Neuronal stem cell (in vitro differentiated cells): ENCODE data around the gene ODF2.

Source experiments
- DNase-seq: peaks from one replicate; pipeline ENCODE4 v3.0.0-alpha.2; 2013; ENCODE audit warnings: low spot score
- H2AFZ ChIP-seq: one replicate; pipeline ENCODE4 v1.6.1; 2013; ENCODE audit warnings: mild to moderate bottlenecking, low read length, inconsistent platforms
- H2AK5ac ChIP-seq: 2 replicates; pipeline ENCODE4 v1.6.1; 2013; ENCODE audit warnings: low read depth, mild to moderate bottlenecking, inconsistent platforms, low read length, moderate library complexity, mixed read lengths
- H2BK120ac ChIP-seq: 2 replicates; pipeline ENCODE4 v1.6.1; 2013; ENCODE audit warnings: low read depth, mild to moderate bottlenecking, inconsistent platforms, low read length, moderate library complexity, mixed read lengths
- H2BK12ac ChIP-seq: one replicate; pipeline ENCODE4 v1.6.1; 2013; ENCODE audit warnings: low read length, inconsistent platforms
- H2BK15ac ChIP-seq: 2 replicates; pipeline ENCODE4 v1.6.1; 2013; ENCODE audit warnings: mild to moderate bottlenecking, low read length, inconsistent platforms, mixed read lengths
- H2BK5ac ChIP-seq: one replicate; pipeline ENCODE4 v1.6.1; 2013; ENCODE audit warnings: inconsistent platforms, mild to moderate bottlenecking, low read length, moderate library complexity
- H3K14ac ChIP-seq: one replicate; pipeline ENCODE4 v1.6.1; 2013; ENCODE audit warnings: low read length, inconsistent platforms
- H3K18ac ChIP-seq: 2 replicates; pipeline ENCODE4 v1.6.1; 2013; ENCODE audit warnings: low read length, inconsistent platforms
- H3K23ac ChIP-seq: 2 replicates; pipeline ENCODE4 v1.6.1; 2013; ENCODE audit warnings: low read depth, mild to moderate bottlenecking, mixed read lengths, low read length, inconsistent platforms; ENCODE audit not compliant: poor library complexity
- H3K27ac ChIP-seq: replicated peaks from 3 replicates; pipeline ENCODE4 v1.5.1; 2013; ENCODE audit warnings: low read length, inconsistent platforms
- H3K27me3 ChIP-seq, 3 experiments: 2 replicates each; pipeline ENCODE4 v1.6.1; 2013; ENCODE audit warnings: low read length in 3 of 3, mild to moderate bottlenecking in 2 of 3, inconsistent platforms in 1 of 3, low read depth in 1 of 3, mixed read lengths in 1 of 3, moderate library complexity in 1 of 3; ENCODE audit not compliant: control insufficient read depth in 3 of 3, insufficient read depth in 3 of 3
- H3K36me3 ChIP-seq, 2 donors: replicated peaks in 1 of 2; 2 replicates each; pipeline ENCODE4 v1.6.1; 2013; ENCODE audit warnings: low read length in 2 of 2; ENCODE audit not compliant: control insufficient read depth in 2 of 2, insufficient read depth in 2 of 2
- H3K4ac ChIP-seq: 2 replicates; pipeline ENCODE4 v1.6.1; 2013; ENCODE audit warnings: inconsistent platforms, mild to moderate bottlenecking, low read length, moderate library complexity
- H3K4me1 ChIP-seq, 2 donors: 1 replicate in 1 of 2; 2 replicates in 1 of 2; pipeline ENCODE4 v1.6.1; 2013; ENCODE audit warnings: low read length in 2 of 2, low read depth in 1 of 2; ENCODE audit not compliant: control insufficient read depth in 2 of 2, insufficient read depth in 1 of 2
- H3K4me2 ChIP-seq: one replicate; pipeline ENCODE4 v1.6.1; 2013; ENCODE audit warnings: mild to moderate bottlenecking, low read length, inconsistent platforms; ENCODE audit not compliant: insufficient read depth, poor library complexity, severe bottlenecking
- H3K4me3 ChIP-seq, 2 donors: 2 replicates each; pipeline ENCODE4 v1.5.1; 2013; ENCODE audit warnings: low read length in 2 of 2, mild to moderate bottlenecking in 2 of 2, inconsistent platforms in 1 of 2, moderate library complexity in 1 of 2
- H3K79me1 ChIP-seq: one replicate; pipeline ENCODE4 v1.6.1; 2013; ENCODE audit warnings: low read depth, mild to moderate bottlenecking, inconsistent platforms, low read length, moderate library complexity
- H3K9ac ChIP-seq: one replicate; pipeline ENCODE4 v1.6.1; 2013; ENCODE audit warnings: mild to moderate bottlenecking, low read depth, low read length, inconsistent platforms; ENCODE audit not compliant: poor library complexity
- H3K9me3 ChIP-seq, 2 donors: replicated peaks in 1 of 2; 2 replicates each; pipeline versions ENCODE3 to v1.6.1; 2013; ENCODE audit warnings: low read length in 2 of 2, mild to moderate bottlenecking in 2 of 2, inconsistent platforms in 1 of 2, low read depth in 1 of 2, mixed read lengths in 1 of 2, moderate library complexity in 1 of 2; ENCODE audit not compliant: control insufficient read depth in 2 of 2, insufficient read depth in 1 of 2
- H4K8ac ChIP-seq: one replicate; pipeline ENCODE4 v1.6.1; 2013; ENCODE audit warnings: low read depth, mild to moderate bottlenecking, inconsistent platforms, low read length, moderate library complexity
- H4K91ac ChIP-seq: one replicate; pipeline ENCODE4 v1.6.1; 2013; ENCODE audit warnings: low read length, low read depth, mild to moderate bottlenecking, inconsistent platforms; ENCODE audit not compliant: poor library complexity
- WGBS, 2 donors: extraction: QIAGEN DNeasy Blood & Tissue Kit; methylation state at CpG; one replicate each; pipeline ENCODE4 v1.1.7; 2013; ENCODE audit warnings: missing lambda C conversion rate in 2 of 2, mixed read lengths in 1 of 2; ENCODE audit not compliant: insufficient read length in 2 of 2, insufficient replicate concordance in 1 of 2; ENCODE audit errors: extremely low coverage in 2 of 2; 5-methylcytosine and 5-hydroxymethylcytosine counted together

The ODF2 gene

GRCh38 chr9:128470560-128470959, 14.8 kb downstream of the ODF2 start:
- no peak overlapping the region for H2BK5ac ChIP-seq
- H3K14ac ChIP-seq, result no peak overlapping the region
- H2BK12ac ChIP-seq, result no peak overlapping the region
- H3K79me1 ChIP-seq, result no peaks in the 10 kb centered on the region
- DNase-seq, result no peak
- H3K27ac ChIP-seq, result no peak overlapping the region
- H3K4me3 ChIP-seq, result no peak overlapping the region
- H3K4me1 ChIP-seq, result no peaks in the 10 kb centered on the region
- no CpG with 5 or more reads among the region's 5 CpGs for WGBS, 2 donors
- H3K23ac ChIP-seq, result no peak overlapping the region
- no peaks in the 10 kb centered on the region for H3K9me3 ChIP-seq
- H2AFZ ChIP-seq, result no peak overlapping the region
- H2BK15ac ChIP-seq, result no peak overlapping the region
- H3K9ac ChIP-seq, result no peak overlapping the region
- no peak overlapping the region for H2AK5ac ChIP-seq
- no peak overlapping the region for H3K4me2 ChIP-seq
- no peak overlapping the region for H3K18ac ChIP-seq
- H3K27me3 ChIP-seq, result no peaks in the 10 kb centered on the region
- no peak overlapping the region for H4K8ac ChIP-seq
- no peak overlapping the region for H4K91ac ChIP-seq
- peaks cover 15 to 74% of the 10 kb centered on the region in 2 donors for H3K36me3 ChIP-seq
- H3K4ac ChIP-seq, result no peak overlapping the region
- no peak overlapping the region for H2BK120ac ChIP-seq

- Histone ChIP-seq H3K27me3 (no peaks in the 10 kb centered on the region), H2BK120ac (no peak overlapping the region), H3K36me3 (peaks cover 12 to 78% of the 10 kb centered on the region in 2 donors), H3K4me2 (no peak overlapping the region), H3K27ac (no peak overlapping the region), H3K4me3 (no peak overlapping the region), H4K8ac (no peak overlapping the region), H2AFZ (no peak overlapping the region), H3K79me1 (no peaks in the 10 kb centered on the region), H3K4ac (no peak overlapping the region), H3K14ac (no peak overlapping the region), H2BK15ac (no peak overlapping the region), H3K9me3 (no peaks in the 10 kb centered on the region), H4K91ac (no peak overlapping the region), H2BK12ac (no peak overlapping the region), H3K23ac (no peak overlapping the region), H2AK5ac (no peak overlapping the region), H3K9ac (no peak overlapping the region), H3K4me1 (no peaks in the 10 kb centered on the region), H3K18ac (no peak overlapping the region), H2BK5ac (no peak overlapping the region)
- no CpG with 5 or more reads among the region's 5 CpGs for WGBS, 2 donors
- DNase-seq, result no peak
Measured at GRCh38 chr9:128473104-128473503, 17.3 kb downstream of the ODF2 start.

GRCh38 chr9:128475867-128476266, 20.1 kb downstream of the ODF2 start:
- H3K4me2 ChIP-seq, result no peak overlapping the region
- H3K4ac ChIP-seq, result no peak overlapping the region
- H3K23ac ChIP-seq, result no peak overlapping the region
- no peak overlapping the region for H2BK5ac ChIP-seq
- H2BK12ac ChIP-seq, result no peak overlapping the region
- no peak overlapping the region for H3K9ac ChIP-seq
- no peaks in the 10 kb centered on the region for H3K27me3 ChIP-seq
- H4K8ac ChIP-seq, result no peak overlapping the region
- H3K14ac ChIP-seq, result no peak overlapping the region
- no CpG with 5 or more reads among the region's 7 CpGs for WGBS, 2 donors
- H2AK5ac ChIP-seq, result no peak overlapping the region
- no peak overlapping the region for H3K4me3 ChIP-seq
- no peak for DNase-seq
- H2AFZ ChIP-seq, result no peak overlapping the region
- H3K18ac ChIP-seq, result no peak overlapping the region
- no peak overlapping the region for H2BK120ac ChIP-seq
- no peak overlapping the region for H3K27ac ChIP-seq
- H3K4me1 ChIP-seq, result no peaks in the 10 kb centered on the region
- H4K91ac ChIP-seq, result no peak overlapping the region
- H2BK15ac ChIP-seq, result no peak overlapping the region
- no peaks in the 10 kb centered on the region for H3K9me3 ChIP-seq
- H3K79me1 ChIP-seq, result no peaks in the 10 kb centered on the region
- H3K36me3 ChIP-seq, result peaks cover 15 to 84% of the 10 kb centered on the region in 2 donors

DNA sequence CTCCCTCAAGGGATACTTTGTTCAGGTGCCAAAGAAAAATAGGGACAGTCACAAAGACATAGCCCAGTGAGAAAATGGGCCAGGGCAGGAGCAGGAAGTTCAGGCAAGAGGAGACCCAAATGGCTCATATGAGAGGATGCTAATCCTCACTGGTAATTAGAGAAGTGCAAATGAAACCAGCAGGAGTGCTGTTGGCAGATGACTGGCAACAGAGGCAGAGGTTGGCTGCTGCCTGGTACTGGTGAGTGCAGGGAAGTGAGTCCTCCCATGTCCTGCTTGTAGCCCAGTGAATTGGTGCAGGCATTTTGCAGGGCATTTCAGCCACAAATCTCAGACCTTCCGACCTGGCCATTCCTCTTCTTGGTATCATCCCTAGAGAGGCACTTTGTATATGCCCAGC, 23.5 kb downstream of the ODF2 start:
- Histone ChIP-seq H3K79me1 (no peaks in the 10 kb centered on the region), H3K4ac (no peak overlapping the region), H3K27ac (no peak overlapping the region), H2BK15ac (no peak overlapping the region), H3K9ac (no peak overlapping the region), H3K4me1 (no peaks in the 10 kb centered on the region), H3K23ac (no peak overlapping the region), H3K18ac (no peak overlapping the region), H3K9me3 (no peaks in the 10 kb centered on the region), H2BK120ac (no peak overlapping the region), H3K36me3 (peaks cover 12 to 91% of the 10 kb centered on the region in 2 donors), H3K14ac (no peak overlapping the region), H3K27me3 (no peaks in the 10 kb centered on the region), H2BK5ac (no peak overlapping the region), H4K8ac (no peak overlapping the region), H3K4me2 (no peak overlapping the region), H2AFZ (no peak overlapping the region), H4K91ac (no peak overlapping the region), H3K4me3 (no peak overlapping the region), H2AK5ac (no peak overlapping the region), H2BK12ac (no peak overlapping the region)
- WGBS, 2 donors, result no CpG with 5 or more reads among the region's 1 CpG
- DNase-seq, result no peak
